WI38 (cell line): ENCODE measurements around the gene PCDHA8.
"Not testable (repeated sequence)": the region's sequence is repeated elsewhere in the genome, so short reads cannot be mapped to it uniquely, and the experiment has no call there.

ENCODE experiments used
- H3K4me3 ChIP-seq: 2 replicates; pipeline ENCODE4 v1.5.1; 2011; ENCODE audit warnings: low read depth, mild to moderate bottlenecking, control low read depth, low read length
- CTCF ChIP-seq: IDR thresholded peaks from 2 replicates; pipeline ENCODE4 v1.5.1; 2012; ENCODE audit warnings: low read depth, mild to moderate bottlenecking, control low read depth, low read length

PCDHA8 gene

GRCh38 chr5:140802781-140803271 is 38.2 kb upstream of the PCDHA8 start:
- no peak overlapping the region for H3K4me3 ChIP-seq
- TF ChIP-seq CTCF = no peak

DNA sequence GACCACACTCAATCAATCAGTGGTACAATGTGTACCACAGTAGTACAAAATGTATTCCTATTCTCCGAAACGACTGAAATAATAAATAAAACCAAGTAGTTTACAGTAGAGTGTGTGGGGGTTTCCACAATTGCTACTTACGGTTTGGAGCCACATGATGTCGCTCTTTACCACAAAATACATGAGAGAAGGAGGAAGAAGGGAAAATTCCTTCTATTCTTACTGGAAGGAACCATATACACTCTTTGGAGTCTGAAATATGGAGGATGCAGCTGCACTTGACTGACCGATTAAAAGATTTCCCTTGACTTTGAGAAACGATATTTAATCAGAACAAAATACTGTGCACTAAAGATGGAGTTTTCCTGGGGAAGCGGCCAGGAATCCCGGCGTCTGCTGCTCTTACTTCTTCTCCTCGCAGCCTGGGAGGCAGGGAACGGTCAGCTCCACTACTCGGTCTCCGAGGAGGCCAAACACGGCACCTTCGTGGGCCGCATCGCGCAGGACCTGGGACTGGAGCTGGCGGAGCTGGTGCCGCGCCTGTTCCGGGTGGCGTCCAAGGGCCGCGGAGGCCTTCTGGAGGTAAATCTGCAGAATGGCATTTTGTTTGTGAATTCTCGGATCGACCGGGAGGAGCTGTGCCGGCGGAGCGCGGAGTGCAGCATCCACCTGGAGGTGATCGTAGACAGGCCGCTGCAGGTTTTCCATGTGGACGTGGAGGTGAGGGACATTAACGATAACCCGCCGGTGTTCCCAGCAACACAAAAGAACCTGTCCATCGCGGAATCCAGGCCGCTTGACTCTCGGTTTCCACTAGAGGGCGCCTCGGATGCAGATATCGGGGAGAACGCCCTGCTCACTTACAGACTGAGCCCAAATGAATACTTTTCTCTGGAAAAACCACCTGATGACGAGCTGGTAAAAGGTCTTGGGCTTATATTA is 33.9 kb upstream of the PCDHA8 start, which contains the start of gene PCDHA4:
PCDHA4 (plus strand) TSS at position 235 of the 942 bp plus-strand sequence.
- peak; percentile 25; the same call in 1 of the 2 replicates for TF ChIP-seq CTCF
- no peak within 1 kb of the TSS for H3K4me3 ChIP-seq

- H3K4me3 ChIP-seq = not testable (repeated sequence)
Measured at GRCh38 chr5:140808241-140808888, 32.6 kb upstream of the PCDHA8 start.

DNA sequence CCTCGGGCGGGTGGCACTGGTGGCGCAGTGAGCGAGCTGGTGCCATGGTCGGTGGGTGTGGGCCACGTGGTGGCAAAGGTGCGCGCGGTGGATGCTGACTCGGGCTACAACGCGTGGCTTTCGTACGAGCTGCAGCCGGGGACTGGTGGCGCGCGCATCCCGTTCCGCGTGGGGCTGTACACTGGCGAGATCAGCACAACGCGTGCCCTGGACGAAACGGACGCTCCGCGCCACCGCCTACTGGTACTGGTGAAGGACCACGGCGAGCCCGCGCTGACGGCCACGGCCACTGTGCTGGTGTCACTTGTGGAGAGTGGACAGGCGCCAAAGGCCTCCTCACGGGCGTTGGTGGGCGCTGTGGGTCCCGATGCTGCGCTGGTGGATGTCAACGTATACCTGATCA is 32.1 kb upstream of the PCDHA8 start:
- TF ChIP-seq CTCF = no peak
- no peak overlapping the region for H3K4me3 ChIP-seq

GRCh38 chr5:140821375-140822280 is 19.4 kb upstream of the PCDHA8 start, which contains the start of gene PCDHA5:
Gene PCDHA5, plus strand, starts transcription at chr5:140821613.
- H3K4me3 ChIP-seq = no peak within 1 kb of the TSS
- 0 out of 2 replicates have a peak, but pooled peaks have one; percentile 12 for TF ChIP-seq CTCF

- H3K4me3 ChIP-seq = no peak overlapping the region
Measured at GRCh38 chr5:140822281-140822629, 18.7 kb upstream of the PCDHA8 start.

GRCh38 chr5:140822969-140823368 is 18.0 kb upstream of the PCDHA8 start:
- H3K4me3 ChIP-seq = not testable (repeated sequence)

More at GRCh38 chr5:140822281-140822629, 18.7 kb upstream of the PCDHA8 start:
- TF ChIP-seq CTCF = no peak
